H1 (cell line): ENCODE results near the gene YWHAE.

ENCODE experiments used
- BRCA1 ChIP-seq: IDR thresholded peaks from 2 replicates; pipeline ENCODE4 v1.6.1; 2012; ENCODE audit warnings: low read depth, low read length, improper control_type of control experiment
- EZH2 ChIP-seq: fragments of 200-600 bp; sonication (generic); IDR thresholded peaks from 2 replicates; pipeline ENCODE4 v1.7.1; 2012; ENCODE audit warnings: low read depth, mild to moderate bottlenecking, moderate library complexity, low read length, inconsistent platforms; ENCODE audit not compliant: severe bottlenecking
- KDM5A ChIP-seq: fragments of 200-600 bp; IDR thresholded peaks from 2 replicates; pipeline ENCODE4 v1.7.1; 2012; ENCODE audit warnings: mild to moderate bottlenecking, low read length, inconsistent platforms, mixed read lengths
- POLR2A ChIP-seq, 2 experiments: IDR thresholded peaks; 1 replicate in 1 of 2; 2 replicates in 1 of 2; pipeline ENCODE4 v1.6.1; 2011; ENCODE audit warnings: low read depth in 2 of 2, low read length in 2 of 2, mild to moderate bottlenecking in 2 of 2; ENCODE audit errors: control extremely low read depth in 1 of 2
- SIN3A ChIP-seq, 2 experiments: IDR thresholded peaks in 1 of 2; conservative IDR thresholded peaks in 1 of 2; 2 replicates each; pipeline ENCODE4 v1.6.1; 2011 to 2012; ENCODE audit warnings: low read length in 2 of 2, improper control_type of control experiment in 1 of 2, low read depth in 1 of 2, mild to moderate bottlenecking in 1 of 2
- SP1 ChIP-seq: IDR thresholded peaks from 2 replicates; pipeline ENCODE4 v1.6.1; 2011; ENCODE audit warnings: low read depth, low read length
- YY1 ChIP-seq: IDR thresholded peaks from 2 replicates; pipeline ENCODE4 v1.6.1; 2011; ENCODE audit warnings: low read depth, mild to moderate bottlenecking, low read length
- TF ChIP-seq, protein P1 (sequence below), 3 experiments: IDR thresholded peaks; 1 replicate in 2 of 3; 2 replicates in 1 of 3; pipeline versions ENCODE4 v1.5.1 to v1.6.1; 2011; ENCODE audit warnings: low read length in 3 of 3, mild to moderate bottlenecking in 3 of 3, inconsistent platforms in 2 of 3, low read depth in 1 of 3, moderate library complexity in 1 of 3; ENCODE audit not compliant: insufficient read depth in 1 of 3; ENCODE audit errors: control extremely low read depth in 1 of 3
- TF ChIP-seq, protein P2 (sequence below): IDR thresholded peaks from 2 replicates; pipeline ENCODE4 v1.6.1; 2012; ENCODE audit warnings: inconsistent platforms

DNA sequence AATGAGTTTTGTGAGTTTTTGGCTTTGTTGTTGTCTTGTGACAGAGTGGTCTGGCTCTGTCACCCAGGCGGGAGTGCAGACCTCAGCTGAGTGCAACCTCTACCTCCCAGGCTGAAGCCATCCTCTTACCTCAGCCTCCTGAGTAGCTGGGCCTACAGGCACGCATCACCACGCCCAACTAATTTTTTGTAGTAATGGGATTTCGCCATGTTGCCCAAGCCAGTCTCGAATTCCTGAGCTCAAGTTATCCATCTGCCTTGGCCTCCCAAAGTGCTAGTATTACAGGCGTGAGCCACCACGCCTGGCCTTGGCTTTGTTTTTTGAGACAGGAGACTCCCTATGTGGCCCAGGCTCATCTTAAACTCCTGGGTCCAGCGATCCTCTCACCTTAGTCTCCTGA is 40.9 kb upstream of the YWHAE start:
- TF ChIP-seq, protein P1, sequence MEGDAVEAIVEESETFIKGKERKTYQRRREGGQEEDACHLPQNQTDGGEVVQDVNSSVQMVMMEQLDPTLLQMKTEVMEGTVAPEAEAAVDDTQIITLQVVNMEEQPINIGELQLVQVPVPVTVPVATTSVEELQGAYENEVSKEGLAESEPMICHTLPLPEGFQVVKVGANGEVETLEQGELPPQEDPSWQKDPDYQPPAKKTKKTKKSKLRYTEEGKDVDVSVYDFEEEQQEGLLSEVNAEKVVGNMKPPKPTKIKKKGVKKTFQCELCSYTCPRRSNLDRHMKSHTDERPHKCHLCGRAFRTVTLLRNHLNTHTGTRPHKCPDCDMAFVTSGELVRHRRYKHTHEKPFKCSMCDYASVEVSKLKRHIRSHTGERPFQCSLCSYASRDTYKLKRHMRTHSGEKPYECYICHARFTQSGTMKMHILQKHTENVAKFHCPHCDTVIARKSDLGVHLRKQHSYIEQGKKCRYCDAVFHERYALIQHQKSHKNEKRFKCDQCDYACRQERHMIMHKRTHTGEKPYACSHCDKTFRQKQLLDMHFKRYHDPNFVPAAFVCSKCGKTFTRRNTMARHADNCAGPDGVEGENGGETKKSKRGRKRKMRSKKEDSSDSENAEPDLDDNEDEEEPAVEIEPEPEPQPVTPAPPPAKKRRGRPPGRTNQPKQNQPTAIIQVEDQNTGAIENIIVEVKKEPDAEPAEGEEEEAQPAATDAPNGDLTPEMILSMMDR (IDR thresholded peaks at IDR 0.05; ENCODE audit: control extremely low read depth in 1 of 3, insufficient read depth in 1 of 3, low read depth in 1 of 3, low read length in 3 of 3): no peak
- TF ChIP-seq KDM5A (no peak), SIN3A (conservative IDR thresholded peaks at IDR 0.05 in 1 of 2, IDR thresholded peaks at IDR 0.05 in 1 of 2; ENCODE audit: low read depth in 1 of 2, low read length in 2 of 2) (no peak), BRCA1 (no peak), YY1 (no peak), EZH2 (no peak), SP1 (no peak), POLR2A (IDR thresholded peaks at IDR 0.05; ENCODE audit: control extremely low read depth in 1 of 2, low read depth in 2 of 2, low read length in 2 of 2) (no peak)
- TF ChIP-seq, protein P2, sequence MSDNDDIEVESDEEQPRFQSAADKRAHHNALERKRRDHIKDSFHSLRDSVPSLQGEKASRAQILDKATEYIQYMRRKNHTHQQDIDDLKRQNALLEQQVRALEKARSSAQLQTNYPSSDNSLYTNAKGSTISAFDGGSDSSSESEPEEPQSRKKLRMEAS: no peak
